SU-DHL-6 (cell line): ENCODE results near the gene PML.
"Not testable (repeated sequence)": the region's sequence is repeated elsewhere in the genome, so short reads cannot be mapped to it uniquely, and the experiment has no call there.

ENCODE experiments used
- H2AFZ ChIP-seq: fragments of 200-600 bp; sonication (generic); 2 replicates; pipeline ENCODE4 v1.6.1; 2014; ENCODE audit warnings: low read depth, mild to moderate bottlenecking, moderate library complexity, mixed read lengths, antibody characterized with exemption, low read length; ENCODE audit not compliant: severe bottlenecking
- H3F3A ChIP-seq: fragments of 200-600 bp; shearing (Covaris generic); 2 replicates; pipeline ENCODE4 v1.6.0; 2016; ENCODE audit warnings: antibody characterized with exemption, mild to moderate bottlenecking; ENCODE audit not compliant: insufficient read depth
- H3K27ac ChIP-seq: fragments of 200-600 bp; sonication (generic); 2 replicates; pipeline ENCODE4 v1.5.1; 2016; ENCODE audit warnings: low read depth, mild to moderate bottlenecking, low read length, moderate library complexity, mixed read lengths
- H3K27me3 ChIP-seq: fragments of 200-600 bp; sonication (generic), shearing (Covaris generic); 2 replicates; pipeline ENCODE4 v1.6.0; 2014; ENCODE audit warnings: mild to moderate bottlenecking, low read length
- H3K36me3 ChIP-seq: fragments of 200-600 bp; sonication (generic); 2 replicates; pipeline ENCODE4 v1.6.1; 2014; ENCODE audit warnings: mild to moderate bottlenecking, low read length, mixed read lengths
- H3K4me2 ChIP-seq: fragments of 300-600, 200-600 bp; shearing (Covaris generic), sonication (generic); 2 replicates; pipeline ENCODE4 v1.6.0; 2014; ENCODE audit warnings: low read length, low read depth, mild to moderate bottlenecking; ENCODE audit not compliant: poor library complexity, severe bottlenecking
- H3K4me3 ChIP-seq: fragments of 200-600 bp; sonication (generic); 2 replicates; pipeline ENCODE4 v1.5.1; 2014; ENCODE audit warnings: antibody characterized with exemption, low read length, mild to moderate bottlenecking, mixed read lengths; ENCODE audit not compliant: insufficient read depth, poor library complexity, severe bottlenecking
- H3K79me2 ChIP-seq: fragments of 200-600 bp; sonication (generic); 2 replicates; pipeline ENCODE4 v1.6.1; 2014; ENCODE audit warnings: mild to moderate bottlenecking, low read length, moderate library complexity; ENCODE audit not compliant: insufficient read depth
- H3K9ac ChIP-seq: fragments of 200-600 bp; sonication (generic); 2 replicates; pipeline ENCODE4 v1.7.0; 2014; ENCODE audit warnings: mild to moderate bottlenecking, low read length
- H3K9me2 ChIP-seq: fragments of 200-600 bp; sonication (generic); replicated peaks from 2 replicates; pipeline ENCODE4 v1.6.1; 2014; ENCODE audit warnings: low read length; ENCODE audit not compliant: insufficient read depth
- H3K9me3 ChIP-seq: fragments of 200-600 bp; sonication (generic); 2 replicates; pipeline ENCODE4 v1.6.1; 2014; ENCODE audit warnings: low read length, mixed read lengths; ENCODE audit not compliant: insufficient read depth
- H4K20me1 ChIP-seq: fragments of 200-600 bp; sonication (generic); 2 replicates; pipeline ENCODE4 v1.6.1; 2014; ENCODE audit warnings: low read depth, mild to moderate bottlenecking, antibody characterized with exemption, low read length, moderate library complexity, mixed read lengths

The PML gene

GRCh38 chr15:74096753-74097474, 102.4 kb downstream of the PML start:
- not testable (repeated sequence) for H3K9me2 ChIP-seq, H3K9ac ChIP-seq, H3K9me3 ChIP-seq, H4K20me1 ChIP-seq, H3K27me3 ChIP-seq, H3K4me3 ChIP-seq, H3K27ac ChIP-seq, H3F3A ChIP-seq, H3K79me2 ChIP-seq, H3K36me3 ChIP-seq, H3K4me2 ChIP-seq, H2AFZ ChIP-seq
